Measurements from ENCODE around the gene AQP12B.

DNA sequence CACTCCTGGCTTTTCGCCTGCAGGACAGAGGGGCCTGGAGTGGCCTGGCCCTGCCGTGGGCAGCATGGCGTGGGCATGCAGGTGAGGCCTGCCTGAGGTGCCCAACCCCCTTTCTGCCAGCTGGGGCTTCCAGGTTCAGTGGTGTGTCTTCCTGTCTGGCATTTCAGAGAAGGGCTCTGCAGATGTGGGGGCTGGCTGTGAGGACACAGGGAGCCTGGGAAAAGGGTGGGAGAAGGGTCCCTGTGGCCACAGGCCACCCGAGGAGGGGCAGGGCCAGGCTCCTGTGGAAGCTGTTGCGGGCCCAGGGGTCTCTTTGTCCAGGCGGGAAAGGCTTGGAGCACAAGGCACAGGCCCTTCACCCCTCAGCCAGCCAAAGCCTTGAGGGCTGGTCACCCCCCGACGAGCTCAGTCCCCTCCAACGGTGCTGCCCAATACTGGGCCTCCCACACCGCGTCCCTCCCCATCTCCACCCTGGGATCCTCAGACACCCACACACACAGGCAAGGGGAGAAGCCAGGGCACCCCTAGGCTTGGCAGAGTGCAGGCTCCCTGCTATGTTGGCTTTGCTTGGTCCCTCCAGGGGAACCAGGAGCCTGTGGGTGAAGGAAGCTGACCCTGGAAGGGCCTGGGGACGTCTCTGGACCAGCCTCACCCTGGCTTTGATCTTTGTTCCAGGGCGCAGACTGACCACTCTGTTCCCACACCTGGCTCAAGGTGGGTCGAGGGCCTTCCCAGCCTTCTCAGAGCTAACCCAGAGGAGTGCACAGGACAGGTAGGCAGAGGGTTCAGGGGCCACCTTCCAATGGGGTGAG, 5.3 kb upstream of the AQP12B start:
- TF ChIP-seq RFX5 (IDR thresholded peaks at IDR 0.05; ENCODE audit: low read depth, low read length), result no peak
- TF ChIP-seq ZNF10 (CRISPR knock-in tag; IDR thresholded peaks at IDR 0.05; ENCODE audit: borderline replicate concordance, low read depth), result no peak
- TF ChIP-seq, protein P1, sequence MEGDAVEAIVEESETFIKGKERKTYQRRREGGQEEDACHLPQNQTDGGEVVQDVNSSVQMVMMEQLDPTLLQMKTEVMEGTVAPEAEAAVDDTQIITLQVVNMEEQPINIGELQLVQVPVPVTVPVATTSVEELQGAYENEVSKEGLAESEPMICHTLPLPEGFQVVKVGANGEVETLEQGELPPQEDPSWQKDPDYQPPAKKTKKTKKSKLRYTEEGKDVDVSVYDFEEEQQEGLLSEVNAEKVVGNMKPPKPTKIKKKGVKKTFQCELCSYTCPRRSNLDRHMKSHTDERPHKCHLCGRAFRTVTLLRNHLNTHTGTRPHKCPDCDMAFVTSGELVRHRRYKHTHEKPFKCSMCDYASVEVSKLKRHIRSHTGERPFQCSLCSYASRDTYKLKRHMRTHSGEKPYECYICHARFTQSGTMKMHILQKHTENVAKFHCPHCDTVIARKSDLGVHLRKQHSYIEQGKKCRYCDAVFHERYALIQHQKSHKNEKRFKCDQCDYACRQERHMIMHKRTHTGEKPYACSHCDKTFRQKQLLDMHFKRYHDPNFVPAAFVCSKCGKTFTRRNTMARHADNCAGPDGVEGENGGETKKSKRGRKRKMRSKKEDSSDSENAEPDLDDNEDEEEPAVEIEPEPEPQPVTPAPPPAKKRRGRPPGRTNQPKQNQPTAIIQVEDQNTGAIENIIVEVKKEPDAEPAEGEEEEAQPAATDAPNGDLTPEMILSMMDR (CRISPR knock-in tag; IDR thresholded peaks at IDR 0.05), result no peak
- TF ChIP-seq LCORL (IDR thresholded peaks at IDR 0.05), result no peak
- no peak for TF ChIP-seq LCORL (CRISPR knock-in tag; IDR thresholded peaks at IDR 0.05)
- no peak for TF ChIP-seq KDM5B (CRISPR knock-in tag; IDR thresholded peaks at IDR 0.05; ENCODE audit: borderline replicate concordance)

Measured in HepG2 (cell line).